ENCODE results near the gene NUDT7.

Gene NUDT7

DNA sequence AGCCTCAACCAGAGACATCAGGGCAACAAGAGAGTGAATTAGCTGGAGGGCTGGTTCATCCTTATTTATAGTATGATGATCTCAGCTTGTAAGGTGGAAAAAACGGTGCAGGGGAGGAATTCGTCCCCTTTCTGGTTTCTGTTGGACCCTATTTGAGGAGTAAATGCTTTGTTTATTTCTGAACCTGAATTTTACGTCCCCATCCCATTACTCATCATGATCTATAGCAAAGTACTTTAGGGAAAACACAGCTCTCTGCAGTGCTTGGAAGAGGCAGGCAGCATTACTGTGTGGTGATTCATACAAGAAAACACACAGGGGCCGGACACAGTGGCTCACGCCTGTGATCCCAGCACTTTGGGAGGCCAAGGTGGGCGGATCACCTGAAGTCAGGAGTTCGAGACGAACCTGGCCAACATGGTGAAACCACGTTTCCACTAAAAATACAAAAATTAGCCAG is 58.1 kb downstream of the NUDT7 start:
- TF ChIP-seq, protein P1, sequence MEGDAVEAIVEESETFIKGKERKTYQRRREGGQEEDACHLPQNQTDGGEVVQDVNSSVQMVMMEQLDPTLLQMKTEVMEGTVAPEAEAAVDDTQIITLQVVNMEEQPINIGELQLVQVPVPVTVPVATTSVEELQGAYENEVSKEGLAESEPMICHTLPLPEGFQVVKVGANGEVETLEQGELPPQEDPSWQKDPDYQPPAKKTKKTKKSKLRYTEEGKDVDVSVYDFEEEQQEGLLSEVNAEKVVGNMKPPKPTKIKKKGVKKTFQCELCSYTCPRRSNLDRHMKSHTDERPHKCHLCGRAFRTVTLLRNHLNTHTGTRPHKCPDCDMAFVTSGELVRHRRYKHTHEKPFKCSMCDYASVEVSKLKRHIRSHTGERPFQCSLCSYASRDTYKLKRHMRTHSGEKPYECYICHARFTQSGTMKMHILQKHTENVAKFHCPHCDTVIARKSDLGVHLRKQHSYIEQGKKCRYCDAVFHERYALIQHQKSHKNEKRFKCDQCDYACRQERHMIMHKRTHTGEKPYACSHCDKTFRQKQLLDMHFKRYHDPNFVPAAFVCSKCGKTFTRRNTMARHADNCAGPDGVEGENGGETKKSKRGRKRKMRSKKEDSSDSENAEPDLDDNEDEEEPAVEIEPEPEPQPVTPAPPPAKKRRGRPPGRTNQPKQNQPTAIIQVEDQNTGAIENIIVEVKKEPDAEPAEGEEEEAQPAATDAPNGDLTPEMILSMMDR (IDR thresholded peaks at IDR 0.05; ENCODE audit: control insufficient read depth, insufficient read depth, low read depth, low read length, missing control alignments) = no peak
- no peak overlapping the region for H3K4me3 ChIP-seq (ENCODE audit: control insufficient read depth, low read depth, low read length)
- peak; percentile 52 for DNase-seq (ENCODE audit: low read depth)

DNA sequence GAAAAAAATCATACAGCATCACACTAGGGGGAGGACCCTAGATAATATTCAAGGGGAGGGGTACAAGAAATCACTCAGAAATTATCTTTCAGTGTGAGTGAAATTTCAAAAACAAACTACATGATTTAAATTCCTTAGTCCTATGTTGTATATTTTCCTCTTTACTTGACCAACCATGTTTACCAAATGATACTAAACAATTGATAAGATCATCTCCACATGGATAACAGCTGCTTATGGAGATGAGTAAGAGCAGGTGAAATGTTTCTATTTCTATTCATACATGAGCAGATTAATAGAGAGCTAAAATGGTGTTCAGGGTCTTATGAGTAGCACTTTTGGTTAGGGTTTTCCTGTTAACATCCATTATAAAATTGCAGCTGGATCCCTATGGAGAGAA is 58.8 kb downstream of the NUDT7 start:
- TF ChIP-seq, protein P1 (IDR thresholded peaks at IDR 0.05; ENCODE audit: control insufficient read depth, insufficient read depth, low read depth, low read length, missing control alignments) = no peak

DNA sequence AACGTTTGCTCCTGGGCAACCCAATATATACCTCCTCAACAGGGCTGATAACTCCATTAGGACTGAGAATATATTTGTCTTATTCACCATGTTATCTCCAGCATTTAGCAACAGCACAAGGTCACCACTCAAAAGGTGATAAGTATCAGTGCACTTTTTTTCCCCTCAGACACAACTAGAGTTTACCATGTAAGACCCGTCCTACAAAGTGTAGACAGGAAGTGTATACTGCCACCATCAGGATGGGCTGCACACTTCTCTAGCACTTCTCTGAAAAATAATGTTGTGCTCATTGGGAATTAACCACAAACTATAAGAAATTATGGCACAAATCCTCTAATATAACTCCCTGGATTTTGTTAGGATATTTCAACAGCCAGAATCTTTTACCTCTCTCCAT is 60.4 kb downstream of the NUDT7 start:
- no peak for DNase-seq (ENCODE audit: low read depth)
- no peak overlapping the region for H3K4me3 ChIP-seq (ENCODE audit: control insufficient read depth, low read depth, low read length)
- TF ChIP-seq, protein P1 (IDR thresholded peaks at IDR 0.05; ENCODE audit: control insufficient read depth, insufficient read depth, low read depth, low read length, missing control alignments) = peak; percentile 45

More for the DNA sequence above, 58.8 kb downstream of the NUDT7 start:
- no peak for DNase-seq (ENCODE audit: low read depth)
- H3K4me3 ChIP-seq (ENCODE audit: control insufficient read depth, low read depth, low read length) = no peak overlapping the region

DNA sequence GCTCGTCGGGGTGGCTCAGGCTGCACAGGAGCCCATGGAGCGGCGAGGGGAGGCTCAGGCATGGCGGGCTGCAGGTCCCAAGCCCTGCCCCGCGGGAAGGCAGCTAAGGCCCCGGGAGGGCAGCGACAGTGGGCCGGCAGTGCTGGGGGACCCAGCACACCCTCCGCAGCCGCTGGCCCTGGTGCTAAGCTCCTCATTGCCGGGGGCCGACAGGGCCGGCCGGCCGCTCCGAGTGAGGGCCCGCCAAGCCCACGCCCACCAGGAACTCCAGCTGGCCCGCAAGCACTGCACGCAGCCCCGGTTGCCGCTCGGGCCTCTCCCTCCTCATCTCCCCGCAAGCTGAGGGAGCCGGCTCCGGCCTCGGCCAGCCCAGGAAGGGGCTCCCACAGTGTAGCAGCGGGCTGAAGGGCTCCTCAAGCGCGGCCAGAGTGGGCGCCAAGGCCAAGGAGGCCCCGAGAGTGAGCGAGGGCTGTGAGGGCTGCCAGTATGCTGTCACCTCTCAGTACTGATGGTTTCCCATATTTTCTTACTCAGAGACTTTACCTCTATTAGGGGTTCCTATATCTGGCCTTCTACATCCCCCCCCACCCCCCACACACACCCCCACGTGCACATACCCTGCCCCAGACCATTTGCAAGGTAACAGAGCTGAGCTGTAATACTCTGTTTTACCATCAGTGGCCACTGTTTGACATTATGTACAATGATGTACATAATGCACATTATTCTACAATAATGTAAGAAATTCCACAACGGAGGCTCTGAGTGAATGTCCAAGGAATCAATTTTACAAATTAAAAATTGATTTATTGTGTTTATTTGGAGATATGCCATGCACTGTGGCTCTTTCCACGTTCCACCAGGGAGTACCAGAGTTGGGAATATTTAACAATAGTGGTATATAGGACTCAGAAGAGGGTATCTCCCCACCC is 62.4 kb downstream of the NUDT7 start:
- H3K4me3 ChIP-seq (ENCODE audit: control insufficient read depth, low read depth, low read length) = no peak overlapping the region
- no peak for DNase-seq (ENCODE audit: low read depth)
- TF ChIP-seq, protein P1 (IDR thresholded peaks at IDR 0.05; ENCODE audit: control insufficient read depth, insufficient read depth, low read depth, low read length, missing control alignments) = peak; percentile 15

DNA sequence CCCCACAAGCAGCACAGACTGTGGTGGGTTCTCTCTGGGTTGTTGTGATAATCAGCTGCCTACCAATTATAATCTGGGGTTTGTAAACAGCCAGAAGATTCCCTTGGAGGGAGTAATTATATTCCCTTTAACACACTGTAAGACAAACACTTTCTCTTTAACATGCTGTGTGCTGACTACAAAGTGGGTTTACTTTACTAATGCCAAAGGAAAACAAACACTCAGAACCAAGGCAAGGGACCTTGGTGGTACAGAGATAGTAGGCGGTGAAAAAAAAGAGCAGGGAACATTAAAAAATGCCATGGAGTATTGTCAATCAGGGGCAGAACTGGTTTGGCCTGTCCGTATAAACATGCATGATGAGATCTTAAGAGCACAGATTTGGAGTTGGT is 63.1 kb downstream of the NUDT7 start:
- no peak overlapping the region for H3K4me3 ChIP-seq (ENCODE audit: control insufficient read depth, low read depth, low read length)
- DNase-seq (ENCODE audit: low read depth) = no peak
- TF ChIP-seq, protein P1 (IDR thresholded peaks at IDR 0.05; ENCODE audit: control insufficient read depth, insufficient read depth, low read depth, low read length, missing control alignments) = no peak

DNA sequence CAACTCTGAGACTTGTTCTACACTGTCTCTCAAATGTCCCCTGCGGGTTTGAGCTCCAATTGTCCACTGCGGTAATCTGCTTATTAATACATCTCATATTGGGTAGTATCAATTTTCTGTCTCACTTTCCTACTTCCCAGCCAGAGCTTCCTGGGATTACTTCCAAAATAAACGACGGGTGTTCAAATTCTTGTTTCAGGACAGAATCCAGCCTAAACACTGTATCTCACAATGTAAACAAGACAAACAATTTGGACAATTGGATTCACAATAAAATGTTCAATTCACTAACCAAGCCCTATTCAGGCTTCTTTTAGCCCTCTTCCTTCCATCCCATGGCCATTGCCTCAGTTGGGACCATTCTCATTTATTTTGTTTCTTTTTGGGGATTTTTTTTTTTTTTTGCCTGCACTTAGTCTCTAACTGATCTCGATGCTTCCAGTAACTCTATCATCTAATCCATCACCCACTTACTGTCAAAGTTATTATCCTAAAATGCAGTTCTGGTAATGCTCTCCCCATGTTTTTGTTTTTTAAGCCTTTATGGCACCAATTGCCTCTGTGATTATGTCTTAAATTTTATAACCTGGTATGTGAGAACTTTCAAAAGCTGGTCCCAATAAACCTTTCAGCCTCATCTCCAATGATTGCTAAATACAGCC is 64.0 kb downstream of the NUDT7 start:
- DNase-seq (ENCODE audit: low read depth) = no peak
- TF ChIP-seq, protein P1 (IDR thresholded peaks at IDR 0.05; ENCODE audit: control insufficient read depth, insufficient read depth, low read depth, low read length, missing control alignments) = no peak
- no peak overlapping the region for H3K4me3 ChIP-seq (ENCODE audit: control insufficient read depth, low read depth, low read length)
